ENCODE data around the gene STXBP6. TPM values are rescaled to one million over a fixed set of nuclear protein-coding genes. Genes with fewer than 3 reads are reported as not detected.

Gene STXBP6
- total and polyA plus RNA-seq, 10 of the 15 experiments (the other 5 are each of a cell fraction or from before 2014, with no cell fraction given) = 1.2 to 47.3 (median 1.9) TPM

- Histone ChIP-seq H3K27ac (ENCODE audit: control insufficient read depth, insufficient read depth) (peak overlapping the region; percentile 18; the same call in 1 of the 2 replicates), H3K4me2 (ENCODE audit: control insufficient read depth, insufficient read depth) (0 out of 2 replicates have a peak overlapping the region, but pooled peaks have one; percentile 22), H3K4me1 (ENCODE audit: control insufficient read depth, insufficient read depth, low read length) (peaks cover 5% of the 10 kb centered on the region; the same call in 1 of the 2 replicates), H3K36me3 (ENCODE audit: control insufficient read depth in 2 of 2, insufficient read depth in 2 of 2, low read length in 1 of 2) (no peaks in the 10 kb centered on the region), H3K79me2 (ENCODE audit: control insufficient read depth, insufficient read depth, low read length) (no peaks in the 10 kb centered on the region), H3K4me3 (no peak overlapping the region), H4K20me1 (ENCODE audit: control insufficient read depth, insufficient read depth) (no peaks in the 10 kb centered on the region), H3K27me3 (replicated peaks in 1 of 2; ENCODE audit: control insufficient read depth in 2 of 2, insufficient read depth in 2 of 2, low read length in 1 of 2) (no peaks in the 10 kb centered on the region), H3K9me3 (replicated peaks; ENCODE audit: control insufficient read depth, insufficient read depth, low read length) (no peaks in the 10 kb centered on the region), H3K9ac (ENCODE audit: control insufficient read depth, insufficient read depth, low read length) (no peak overlapping the region), H2AFZ (ENCODE audit: control insufficient read depth, low read depth, low read length) (no peak overlapping the region)
- ChIA-PET CTCF (interaction anchor here (0.8 to 4.0 kb wide), 25 partner anchors 8 to 290 kb away, joined by 3 to 42 read pairs (median 5); no protein-coding TSS in a partner anchor), POLR2A (interaction anchor here (0.5 to 2.7 kb wide), 11 partner anchors 8 to 66 kb away, joined by 3 to 13 read pairs (median 3); no protein-coding TSS in a partner anchor), SMC1A (ENCODE audit: uncharacterized antibody, unreplicated experiment) (interaction anchor here (0.8 to 20.7 kb wide), 42 partner anchors 8 to 280 kb away, joined by 3 to 390 read pairs (median 5); no protein-coding TSS in a partner anchor), RAD21 (ENCODE audit: unreplicated experiment) (interaction anchor here (0.7 to 3.8 kb wide), 34 partner anchors 10 to 273 kb away, joined by 3 to 72 read pairs (median 6); no protein-coding TSS in a partner anchor)
- DNase-seq (ENCODE audit: low read depth, low spot score) (peak; percentile 46), ATAC-seq (peak; percentile 81), FAIRE-seq (no peak)
- intact Hi-C loops (cut with micrococcal nuclease; ENCODE audit: unreplicated experiment) = loop anchor here (1.0 to 5.0 kb wide), 3 partner anchors 25 to 54 kb away; no protein-coding TSS in a partner anchor
- no TSS peak for BruUV-seq (replicated peaks)
- 0% methylated on average over 2 of the region's 2 CpGs for WGBS (ENCODE audit: insufficient coverage, insufficient replicate concordance, low lambda C conversion rate, missing lambda C conversion rate)
- in situ Hi-C loops (cut with MboI) = no loop called here
- TF ChIP-seq SMAD1 (IDR thresholded peaks at IDR 0.05; ENCODE audit: low read depth, partially characterized antibody) (no peak), JUND (IDR thresholded peaks at IDR 0.05; ENCODE audit: low read depth, low read length) (no peak), TCF12 (IDR thresholded peaks at IDR 0.05; ENCODE audit: low read depth, low read length) (0 out of 2 replicates have a peak, but pooled peaks have one; percentile 36), USF1 (IDR thresholded peaks at IDR 0.05; ENCODE audit: borderline replicate concordance, extremely low read length, insufficient read depth, low read depth, low read length) (no peak), ZNF24 (IDR thresholded peaks at IDR 0.05) (peak; percentile 95), ZNF207 (IDR thresholded peaks at IDR 0.05; ENCODE audit: borderline replicate concordance) (no peak; the same call in 1 of the 2 replicates), MTA2 (IDR thresholded peaks at IDR 0.05; ENCODE audit: low read depth) (peak; percentile 89), IKZF1 (conservative IDR thresholded peaks at IDR 0.05) (peak; percentile 42), TARDBP (IDR thresholded peaks at IDR 0.05; ENCODE audit: borderline replicate concordance) (no peak), GATAD2B (conservative IDR thresholded peaks at IDR 0.05; ENCODE audit: low read depth) (no peak), ATF7 (IDR thresholded peaks at IDR 0.05; ENCODE audit: low read depth) (peak; percentile 98), ATF2 (IDR thresholded peaks at IDR 0.05; ENCODE audit: low read length) (peak; percentile 34; the same call in 1 of the 2 replicates), ZNF687 (IDR thresholded peaks at IDR 0.05) (peak; percentile 40), SPI1 (IDR thresholded peaks at IDR 0.05; ENCODE audit: borderline replicate concordance, insufficient read depth, low read depth, low read length) (peak; percentile 48; the same call in 1 of the 2 replicates)
Observed at GRCh38 chr14:24978862-24979724, 70.9 kb downstream of the STXBP6 start.
